Measurements from ENCODE around the gene MAP7D3.
"Not testable (repeated sequence)": the region's sequence is repeated elsewhere in the genome, so short reads cannot be mapped to it uniquely, and the experiment has no call there.

MAP7D3 gene

GRCh38 chrX:136250191-136251040 lies 784 bp downstream of the MAP7D3 start:
- DNase-seq (ENCODE audit: low read depth): peak; percentile 3

GRCh38 chrX:136246201-136246600 lies 5.0 kb downstream of the MAP7D3 start:
- no peak for DNase-seq (ENCODE audit: low read depth)

GRCh38 chrX:136237849-136238248 lies 13.4 kb downstream of the MAP7D3 start:
- DNase-seq (ENCODE audit: low read depth): not testable (repeated sequence)

- DNase-seq (ENCODE audit: low read depth): no peak
These were observed 14.1 kb downstream of the MAP7D3 start for GRCh38 chrX:136237074-136237473.

GRCh38 chrX:136228839-136229207 lies 22.4 kb downstream of the MAP7D3 start:
- DNase-seq (ENCODE audit: low read depth): no peak

GRCh38 chrX:136227948-136228838 lies 23.0 kb downstream of the MAP7D3 start:
- DNase-seq (ENCODE audit: low read depth): no peak

- no peak for DNase-seq (ENCODE audit: low read depth)
These were observed 24.1 kb downstream of the MAP7D3 start for GRCh38 chrX:136227074-136227473.

- DNase-seq (ENCODE audit: low read depth): no peak
These were observed 29.2 kb downstream of the MAP7D3 start for GRCh38 chrX:136221851-136222513.

GRCh38 chrX:136220951-136221350 lies 30.2 kb downstream of the MAP7D3 start:
- DNase-seq (ENCODE audit: low read depth): no peak

GRCh38 chrX:136220540-136220939 lies 30.7 kb downstream of the MAP7D3 start:
- no peak for DNase-seq (ENCODE audit: low read depth)

- DNase-seq (ENCODE audit: low read depth): no peak
These were observed 31.3 kb downstream of the MAP7D3 start for GRCh38 chrX:136219893-136220292.

- no peak for DNase-seq (ENCODE audit: low read depth)
These were observed 35.6 kb downstream of the MAP7D3 start for GRCh38 chrX:136215559-136215958.

GRCh38 chrX:136214551-136214950 lies 36.6 kb downstream of the MAP7D3 start:
- DNase-seq (ENCODE audit: low read depth): no peak

GRCh38 chrX:136212557-136213111 lies 38.6 kb downstream of the MAP7D3 start:
- no peak for DNase-seq (ENCODE audit: low read depth)

GRCh38 chrX:136211766-136212556 lies 39.2 kb downstream of the MAP7D3 start:
- DNase-seq (ENCODE audit: low read depth): no peak

- DNase-seq (ENCODE audit: low read depth): no peak
These were observed 40.4 kb downstream of the MAP7D3 start for GRCh38 chrX:136210806-136211205.

GRCh38 chrX:136210243-136210642 lies 41.0 kb downstream of the MAP7D3 start:
- no peak for DNase-seq (ENCODE audit: low read depth)

- no peak for DNase-seq (ENCODE audit: low read depth)
These were observed 41.4 kb downstream of the MAP7D3 start for GRCh38 chrX:136209751-136210150.

GRCh38 chrX:136209016-136209738 lies 42.0 kb downstream of the MAP7D3 start:
- no peak for DNase-seq (ENCODE audit: low read depth)

- no peak for DNase-seq (ENCODE audit: low read depth)
These were observed 43.7 kb downstream of the MAP7D3 start for GRCh38 chrX:136207546-136207945.

- no peak for DNase-seq (ENCODE audit: low read depth)
These were observed 44.3 kb downstream of the MAP7D3 start for GRCh38 chrX:136206916-136207315.
